Fibroblast of skin of back (primary cell): Measurements from ENCODE around the gene SPACA7. TPM values are rescaled to one million over a fixed set of nuclear protein-coding genes. Genes with fewer than 3 reads are reported as not detected.

ENCODE experiments used
- DNase-seq: peaks from one replicate; pipeline ENCODE4 v3.0.0-alpha.2; 2013
- polyA plus RNA-seq, 2 experiments: library from polyadenylated mRNA; unstranded; fragments of 120-200 nt; gene quantifications; one replicate each; pipeline ENCODE4 v1.2.1, GENCODE V29; 2013; ENCODE audit not compliant: insufficient read length in 2 of 2

Gene SPACA7, protein sequence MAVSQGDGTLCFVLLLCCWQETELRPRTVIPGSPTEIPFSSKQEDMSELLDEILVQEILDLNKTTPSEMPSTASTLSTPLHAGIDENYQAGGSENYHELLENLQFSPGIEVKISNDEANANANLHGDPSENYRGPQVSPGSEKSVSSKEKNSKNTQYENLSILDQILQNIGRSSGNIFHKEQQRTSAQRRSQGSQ
- not detected for polyA plus RNA-seq (2013, experiment 1 of 2; ENCODE audit: insufficient read length)
- polyA plus RNA-seq (2013, experiment 2 of 2; ENCODE audit: insufficient read length): not detected

DNA sequence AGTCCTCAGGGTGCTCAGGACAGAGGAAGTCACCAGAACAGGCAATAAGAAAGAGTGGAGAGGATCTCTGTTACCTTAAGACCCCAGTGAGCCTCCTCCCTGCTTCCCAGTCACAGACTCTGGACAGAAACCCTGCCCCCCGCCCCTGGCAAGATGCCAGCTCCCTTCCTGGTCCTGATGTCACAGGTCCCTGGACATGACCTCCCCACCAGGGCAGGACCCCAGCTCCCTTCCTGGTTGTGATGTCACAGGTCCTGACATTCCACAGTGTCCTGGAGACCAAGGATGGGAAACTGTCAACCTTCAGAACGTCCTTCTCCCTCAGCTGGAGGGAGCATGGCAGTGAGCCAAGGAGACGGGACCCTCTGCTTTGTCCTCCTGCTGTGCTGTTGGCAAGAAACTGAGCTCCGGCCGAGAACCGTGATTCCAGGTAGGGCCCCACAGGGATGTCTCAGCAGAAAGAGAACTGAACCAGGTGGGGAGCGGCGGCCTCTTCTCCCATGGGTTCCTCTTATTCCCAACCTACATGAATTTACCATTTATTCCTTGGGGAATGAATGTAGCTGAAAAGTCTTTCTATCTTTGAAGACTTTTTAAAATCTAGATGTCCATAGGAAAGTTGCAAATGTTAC is at the start of gene SPACA7:
TSS of gene SPACA7 (plus strand) at position 306 of the 632 bp plus-strand sequence. CDS start at position 337, 31 bp downstream.
- no peak for DNase-seq

DNA sequence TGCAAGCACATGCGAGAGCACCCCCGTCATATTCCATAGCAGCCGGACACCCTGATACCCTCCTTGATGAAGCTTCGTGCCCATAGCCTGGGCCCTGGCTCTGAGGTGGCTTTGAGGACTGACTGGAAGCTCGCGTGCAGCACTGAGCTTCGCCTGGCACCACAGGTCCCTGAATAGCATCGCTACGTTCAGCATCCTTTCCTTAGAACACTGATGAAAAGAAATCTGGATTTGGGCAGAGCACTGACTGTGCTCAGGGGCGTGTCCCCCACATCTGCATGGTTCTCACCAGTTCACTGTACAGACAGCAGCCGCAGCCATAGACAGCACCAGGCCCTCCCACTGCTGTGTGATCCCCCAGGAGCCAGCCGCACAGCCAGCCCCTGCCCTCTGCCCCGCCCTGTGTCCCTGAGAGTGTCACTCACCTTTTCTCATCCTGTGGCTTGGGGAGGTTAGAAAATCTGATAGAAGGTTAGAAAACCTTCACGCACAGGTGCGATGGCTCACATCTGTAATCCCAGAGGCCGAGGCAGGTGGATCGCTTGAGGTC is 49.3 kb upstream of the SPACA7 start:
- no peak for DNase-seq

DNA sequence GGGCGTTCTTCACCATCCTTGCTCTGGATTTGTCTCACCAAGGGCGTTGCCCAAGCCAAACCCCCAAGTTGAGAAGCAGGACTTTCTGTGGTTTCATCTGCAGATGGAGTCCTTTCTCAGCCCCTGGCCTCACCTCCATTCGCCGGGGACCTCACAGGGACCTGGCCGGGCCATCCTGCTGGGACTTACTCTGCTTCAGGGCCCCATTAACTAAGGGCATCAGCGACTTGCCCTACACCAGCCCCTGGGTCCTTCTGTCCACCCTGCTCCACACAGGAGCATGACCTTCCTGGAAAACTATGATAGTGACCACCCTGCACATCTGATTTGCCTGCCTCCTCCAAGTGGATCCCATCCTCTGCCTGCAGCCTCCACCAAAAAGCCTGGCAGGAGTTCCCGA is 47.2 kb upstream of the SPACA7 start:
- DNase-seq: no peak

DNA sequence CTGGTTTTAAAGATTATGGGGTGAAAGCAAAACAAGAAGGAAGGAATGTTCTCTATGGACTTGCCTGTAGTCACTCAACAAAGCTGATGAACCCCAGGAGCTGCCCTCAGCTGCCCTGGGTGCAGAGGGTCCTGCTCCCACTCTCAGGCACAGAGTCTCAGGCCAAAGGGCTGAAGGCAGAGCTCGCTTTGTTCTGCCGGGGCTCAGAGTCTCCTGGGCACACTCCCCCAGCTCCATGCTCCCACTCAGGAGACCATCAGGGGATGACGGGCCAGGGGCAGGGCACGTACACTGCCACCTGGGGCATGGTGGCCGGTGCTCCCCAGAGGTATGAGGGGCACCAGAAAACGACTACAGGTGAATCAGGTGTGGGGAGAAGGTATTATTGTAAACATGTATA is 46.8 kb upstream of the SPACA7 start:
- no peak for DNase-seq

- DNase-seq: no peak
These were observed 46.1 kb upstream of the SPACA7 start for GRCh38 chr13:112330066-112330465.

- no peak for DNase-seq
These were observed 45.4 kb upstream of the SPACA7 start for GRCh38 chr13:112330479-112331381.

DNA sequence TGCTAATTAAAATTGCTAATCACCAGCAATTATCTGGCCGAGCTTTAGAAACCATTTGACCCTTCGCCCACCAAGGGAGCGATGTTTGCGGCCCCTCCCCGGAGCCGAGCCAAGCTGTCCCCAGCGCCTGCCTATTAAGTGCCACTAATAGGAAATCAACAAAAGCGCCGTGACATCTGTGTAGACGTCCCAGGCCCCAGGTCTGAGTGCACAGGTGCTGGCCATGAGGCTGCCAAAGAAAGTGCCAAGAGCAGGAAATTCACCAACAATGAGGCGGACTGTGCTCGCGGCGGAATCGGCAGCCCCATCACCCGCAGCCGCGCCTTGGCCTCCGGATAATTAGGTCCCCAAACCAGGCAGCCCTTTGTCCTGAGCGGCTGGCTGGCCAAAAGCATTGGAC is 44.5 kb upstream of the SPACA7 start:
- DNase-seq: no peak

DNA sequence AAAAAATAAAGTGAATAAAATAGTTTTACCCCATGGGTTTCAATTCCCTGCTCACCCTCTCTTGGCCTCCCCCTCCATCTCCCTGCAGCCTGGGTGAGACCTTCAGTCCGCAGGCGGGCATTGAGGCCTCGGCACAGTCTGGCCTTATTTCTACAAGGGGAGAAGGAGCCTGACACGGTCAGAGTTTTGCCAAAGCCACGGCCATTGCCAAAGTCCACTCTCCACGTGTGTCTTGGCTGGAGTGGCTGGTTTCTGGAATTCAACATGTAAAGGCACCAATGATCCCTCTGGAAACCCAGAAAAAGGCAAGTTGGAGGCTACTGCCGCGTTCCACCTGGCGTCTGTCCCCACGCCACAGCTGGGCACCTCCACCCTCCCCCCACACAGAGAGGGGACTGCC is 43.4 kb upstream of the SPACA7 start:
- DNase-seq: no peak

DNA sequence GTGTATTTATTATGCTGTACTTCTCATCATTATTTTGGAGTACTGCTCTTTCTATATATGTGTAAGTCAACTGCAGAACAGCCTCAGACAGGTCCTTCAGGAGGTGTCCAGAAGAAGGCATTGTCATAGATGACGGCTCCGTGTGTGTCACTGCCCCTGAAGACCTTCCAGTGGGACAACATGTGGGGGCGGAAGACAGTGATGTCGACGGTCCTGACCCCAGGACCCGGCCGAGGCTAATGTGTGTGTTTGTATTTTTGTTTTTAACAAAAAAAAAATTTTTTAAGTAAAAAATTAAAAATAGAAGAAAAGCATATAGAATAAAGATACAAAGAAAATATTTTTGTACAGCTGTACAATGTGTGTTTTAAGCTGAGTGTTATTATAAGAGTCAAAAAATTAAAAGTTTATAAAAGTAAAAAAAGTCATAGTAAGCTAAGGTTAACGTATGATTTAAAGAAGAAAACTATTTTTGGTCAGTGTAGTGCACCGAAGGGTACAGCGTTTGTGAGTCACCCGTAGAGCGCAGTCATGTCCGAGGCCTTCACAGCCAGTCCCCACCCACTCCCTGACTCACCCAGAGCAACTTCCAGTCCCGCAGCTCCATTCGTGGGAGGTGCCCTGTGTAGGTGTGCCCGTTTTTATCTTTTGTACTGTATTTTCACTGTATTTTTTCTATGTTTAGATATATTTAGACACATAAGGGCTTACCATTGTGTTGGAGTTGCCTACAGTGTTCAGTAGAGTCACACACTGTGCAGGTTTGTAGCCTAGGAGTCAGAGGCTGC is 42.2 kb upstream of the SPACA7 start:
- no peak for DNase-seq

GRCh38 chr13:112335135-112335534 is 41.0 kb upstream of the SPACA7 start:
- DNase-seq: no peak

GRCh38 chr13:112341446-112341845 is 34.7 kb upstream of the SPACA7 start:
- DNase-seq: no peak

DNA sequence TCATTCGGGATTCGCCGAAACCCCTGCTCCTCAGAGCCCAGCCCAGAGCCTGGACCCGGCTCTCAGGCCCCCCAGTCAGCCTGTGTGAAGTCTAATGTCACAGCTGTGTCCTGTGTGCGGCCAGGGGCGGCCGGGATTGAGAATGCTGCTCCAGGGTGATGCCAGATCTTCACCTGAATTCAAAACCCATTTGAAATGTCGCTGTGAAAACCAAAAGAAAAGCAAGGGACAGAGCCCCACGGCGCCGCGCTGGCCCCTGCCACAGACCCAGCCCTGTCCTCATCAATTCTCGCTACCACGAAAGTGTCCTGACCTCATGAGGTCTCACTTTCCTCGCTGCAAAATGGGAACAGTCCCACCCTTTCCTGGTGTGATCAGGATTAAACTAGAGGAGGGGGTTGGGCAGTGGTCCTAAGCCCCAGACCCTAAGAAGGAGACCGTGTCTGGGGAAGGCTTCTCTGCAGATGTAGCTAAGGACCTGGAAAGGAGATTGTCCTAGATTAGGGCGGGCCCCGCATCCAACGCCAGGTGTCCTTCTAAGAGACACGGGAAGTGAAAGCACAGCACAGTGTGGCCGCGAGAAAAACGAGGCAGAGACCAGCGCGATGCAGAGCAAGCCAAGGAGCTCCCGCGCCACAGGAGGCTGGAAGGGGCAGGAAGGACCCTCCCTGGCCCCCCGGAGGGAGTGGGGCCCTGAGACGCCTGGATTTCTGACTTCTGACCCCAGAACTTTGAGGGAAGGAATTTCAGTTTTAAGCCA is 34.0 kb upstream of the SPACA7 start:
- DNase-seq: no peak

DNA sequence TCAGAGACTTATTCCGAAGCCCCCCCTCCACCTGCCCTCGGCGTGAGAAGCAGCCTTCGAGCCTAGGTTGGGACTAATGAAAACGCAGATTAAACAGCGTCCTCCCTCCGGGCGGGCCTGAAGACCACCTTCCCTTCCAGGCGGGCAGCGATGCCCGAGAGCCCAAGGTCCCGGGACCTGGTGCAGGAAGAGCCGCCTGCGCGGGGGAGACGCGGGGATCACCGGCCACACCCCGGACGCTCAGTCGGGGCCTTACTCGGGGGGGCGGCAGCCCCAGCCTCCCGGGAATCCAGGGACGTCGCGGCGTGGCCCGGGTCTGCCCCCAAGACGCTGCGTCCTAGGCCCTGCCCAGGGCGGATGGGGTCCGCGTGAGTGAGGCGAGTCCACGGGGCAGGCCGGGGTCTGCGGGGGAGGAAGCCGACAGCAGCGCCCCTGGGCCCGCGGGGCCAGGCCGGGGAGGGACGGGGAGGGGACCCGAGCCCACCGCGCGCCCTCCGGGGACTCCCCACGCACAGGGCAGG is 33.3 kb upstream of the SPACA7 start:
- no peak for DNase-seq

DNA sequence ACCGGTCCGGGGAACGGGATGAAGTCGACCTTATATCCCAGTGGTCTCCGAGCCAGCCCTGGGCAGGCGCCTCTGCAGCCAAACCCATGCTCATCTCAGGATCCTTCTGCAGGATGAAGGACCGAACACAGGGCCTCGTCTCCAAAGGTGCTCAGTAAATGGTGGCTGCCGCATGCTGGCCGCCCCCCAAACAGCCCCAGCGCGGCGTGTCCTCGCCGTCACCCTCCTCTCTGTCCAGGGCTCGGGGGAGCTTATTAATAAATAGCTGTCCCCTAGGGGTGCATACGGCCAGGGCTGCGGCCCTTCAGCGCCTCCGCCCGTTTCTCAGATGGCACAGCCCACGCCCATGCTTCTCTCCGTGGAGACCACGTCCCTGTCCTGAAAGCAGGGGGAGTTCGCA is 32.6 kb upstream of the SPACA7 start:
- no peak for DNase-seq

GRCh38 chr13:112345826-112346172 is 30.4 kb upstream of the SPACA7 start:
- no peak for DNase-seq

DNA sequence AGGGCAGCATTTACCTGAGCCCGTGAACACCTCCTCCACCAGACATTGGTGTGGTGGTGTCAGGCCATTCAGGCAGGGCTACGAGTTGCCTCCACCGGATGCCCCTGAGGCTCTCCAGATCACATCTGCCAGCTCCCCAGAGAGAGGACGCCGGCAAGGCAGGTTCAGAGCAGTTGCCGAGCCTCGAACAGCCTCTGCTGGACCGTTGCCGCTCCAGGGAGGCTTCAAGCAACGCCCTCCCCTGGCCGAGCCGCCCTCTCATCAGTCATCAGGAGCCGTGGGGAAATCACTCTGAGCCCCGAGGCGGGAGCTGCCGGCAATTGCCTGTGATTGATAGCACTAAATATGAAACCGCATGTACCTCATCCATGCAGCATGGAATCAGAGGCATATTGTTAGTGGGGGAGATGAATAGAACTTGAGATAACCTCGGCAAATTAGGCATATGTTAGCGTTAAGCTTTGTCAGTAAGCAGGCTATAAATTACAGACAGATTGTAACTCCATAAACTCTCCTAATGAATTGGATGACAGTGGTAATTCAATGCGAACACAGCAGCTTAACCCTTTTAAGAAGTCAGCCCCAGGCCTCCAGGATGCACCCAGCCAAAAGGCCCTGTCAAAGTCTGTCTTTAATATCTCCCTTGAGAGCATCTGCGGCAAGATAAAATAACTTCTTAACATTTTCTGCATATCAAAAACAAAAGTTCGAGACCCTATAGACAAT is 29.8 kb upstream of the SPACA7 start:
- DNase-seq: peak; percentile 1

GRCh38 chr13:112346899-112347229 is 29.3 kb upstream of the SPACA7 start:
- no peak for DNase-seq

DNA sequence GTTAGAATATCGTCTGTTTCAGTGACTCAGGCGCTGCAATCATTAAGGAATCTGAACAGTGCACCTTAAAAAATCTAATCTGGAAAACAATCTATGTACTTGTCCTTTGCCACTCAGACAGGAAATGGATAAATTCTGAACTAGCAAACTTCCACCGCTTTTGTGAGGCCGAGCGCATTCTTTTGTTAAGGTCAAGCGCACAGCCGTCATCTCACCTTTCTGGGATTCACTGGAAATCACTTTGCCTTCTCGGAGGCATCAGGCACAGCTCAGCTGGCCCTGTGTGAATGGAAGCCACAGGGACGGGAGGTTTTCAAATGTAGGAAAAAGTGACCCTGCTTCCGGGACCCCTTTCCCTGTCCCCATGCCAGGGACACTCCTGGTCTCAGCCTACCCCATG is 28.2 kb upstream of the SPACA7 start:
- DNase-seq: no peak

DNA sequence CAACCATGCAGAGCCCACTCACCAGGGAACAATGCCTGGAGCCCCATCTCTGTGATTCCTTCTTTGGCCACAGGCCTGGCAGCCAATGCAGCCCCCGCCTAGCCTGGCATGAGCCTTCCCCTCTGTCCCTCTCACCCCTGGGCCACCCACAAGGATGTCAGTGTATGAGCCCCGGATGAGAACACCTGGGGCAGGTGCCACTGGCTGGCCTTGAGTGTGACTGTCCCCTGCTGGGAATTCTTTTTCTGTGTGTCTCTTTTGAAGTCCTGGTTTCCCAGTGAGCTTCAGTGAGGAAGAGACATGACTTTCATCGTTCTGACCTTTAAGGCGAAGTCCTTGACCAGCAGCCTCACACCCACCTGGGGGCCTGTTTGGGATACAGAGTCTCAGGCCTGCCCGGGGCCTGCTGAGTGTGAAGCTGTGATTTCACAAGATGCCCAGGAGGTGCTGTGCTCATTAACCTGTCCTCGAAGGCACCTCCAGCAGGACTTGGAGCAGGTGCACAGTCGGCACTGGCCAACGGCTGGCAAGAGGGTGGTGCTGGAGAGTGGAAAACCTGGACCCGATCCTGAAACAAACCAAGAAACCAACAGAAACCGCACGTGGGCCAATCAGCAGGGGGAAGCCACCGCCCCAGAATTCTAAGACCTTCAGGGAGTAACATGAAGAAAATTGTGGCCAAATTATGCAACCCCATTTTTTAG is 27.4 kb upstream of the SPACA7 start:
- no peak for DNase-seq

GRCh38 chr13:112349681-112350080 is 26.5 kb upstream of the SPACA7 start:
- no peak for DNase-seq
